NCI-H2196 (cell line): ENCODE measurements around the gene POLDIP2.

Source experiments
- DNase-seq: peaks from one replicate; lab custom pipeline; 2025; ENCODE audit not compliant: unreplicated experiment; lab: John Stamatoyannopoulos, UW

The POLDIP2 gene

DNA sequence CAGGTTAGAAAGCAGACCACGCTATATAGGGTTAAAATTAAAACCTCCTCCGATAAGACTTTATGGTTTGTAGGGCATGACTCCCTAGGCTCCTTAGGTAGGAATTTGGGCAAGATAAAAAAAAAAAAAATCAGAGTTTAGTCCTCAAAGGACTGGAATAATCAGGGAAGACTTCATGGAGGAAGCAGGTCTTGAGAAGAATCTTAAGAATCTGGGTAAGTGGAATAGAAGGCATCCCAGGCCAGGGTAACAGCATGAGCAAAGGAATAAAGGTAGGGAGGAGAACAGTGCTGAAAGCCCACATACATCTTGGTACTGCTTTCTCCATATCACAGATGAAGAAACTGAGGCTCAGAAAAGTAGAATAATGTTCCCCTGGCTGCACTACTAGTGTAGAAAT, 33.2 kb upstream of the POLDIP2 start:
- DNase-seq = no peak

DNA sequence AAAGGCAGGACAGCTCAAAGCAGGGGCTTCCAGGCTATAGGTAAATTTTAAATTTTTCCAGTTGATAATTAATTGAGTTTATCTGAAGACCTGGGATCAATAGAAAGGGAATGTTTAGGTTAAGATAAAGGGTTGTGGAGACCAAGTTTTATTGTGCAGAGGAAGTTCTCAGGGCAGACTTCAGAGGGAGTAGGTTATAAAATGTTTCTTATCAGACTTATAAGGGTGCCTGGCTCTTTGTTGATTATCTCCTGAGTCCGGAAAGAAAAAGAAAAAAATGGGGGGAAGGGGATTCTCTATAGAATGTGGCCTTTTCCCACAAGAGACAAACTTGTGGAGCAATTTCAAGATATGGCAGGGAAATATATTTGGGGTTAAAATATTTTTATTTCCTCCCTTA, 32.8 kb upstream of the POLDIP2 start:
- DNase-seq = no peak

DNA sequence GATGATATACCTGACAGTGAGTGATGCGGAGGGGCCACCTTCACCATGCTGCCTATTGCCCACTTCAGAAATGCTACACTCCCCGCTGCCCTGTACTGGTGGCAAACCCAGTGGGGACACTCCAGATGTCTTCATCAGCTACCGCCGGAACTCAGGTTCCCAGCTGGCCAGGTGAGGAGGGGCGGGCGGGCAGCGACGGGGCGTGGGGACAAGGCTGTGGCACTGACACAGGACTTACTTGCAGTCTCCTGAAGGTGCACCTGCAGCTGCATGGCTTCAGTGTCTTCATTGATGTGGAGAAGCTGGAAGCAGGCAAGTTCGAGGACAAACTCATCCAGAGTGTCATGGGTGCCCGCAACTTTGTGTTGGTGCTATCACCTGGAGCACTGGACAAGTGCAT, 30.8 kb upstream of the POLDIP2 start:
- DNase-seq = no peak

DNA sequence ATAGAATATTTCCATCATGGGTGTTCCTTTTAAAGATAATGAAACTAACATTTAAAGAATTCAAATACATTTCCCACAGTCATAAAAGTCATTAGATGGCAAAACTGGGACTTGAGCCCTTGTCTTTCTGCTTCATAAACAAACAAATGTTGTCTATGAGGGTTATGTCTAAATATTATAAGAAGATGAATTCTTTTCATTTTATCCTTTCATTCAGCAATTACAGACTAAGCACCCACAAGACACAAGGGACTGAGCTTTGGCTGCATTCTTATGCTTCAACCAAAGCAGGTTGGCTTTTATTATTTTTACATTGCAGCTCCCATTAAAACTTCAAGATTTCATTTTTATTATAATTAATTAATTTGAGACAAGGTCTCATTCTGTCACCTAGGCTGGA, 29.1 kb upstream of the POLDIP2 start:
- no peak for DNase-seq

DNA sequence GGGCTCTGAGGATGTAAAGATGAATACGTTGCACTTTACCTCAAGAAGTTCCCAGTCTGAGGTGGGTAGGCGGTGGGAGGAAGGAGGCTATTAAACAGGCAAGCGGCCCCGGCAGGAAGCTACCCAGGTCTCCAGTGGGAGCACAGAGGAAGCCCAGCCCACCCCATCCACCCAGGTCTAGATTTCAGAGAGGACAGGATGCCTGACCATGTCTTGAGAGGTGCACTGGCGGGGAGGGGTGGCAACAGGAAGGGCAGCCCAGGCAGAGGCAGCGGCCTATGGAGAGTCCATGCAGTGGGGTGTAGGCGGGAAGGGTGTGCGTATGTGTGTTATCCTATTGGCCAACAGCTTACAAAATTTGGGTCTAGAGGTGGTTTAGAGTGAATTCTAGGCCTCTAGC, 28.1 kb upstream of the POLDIP2 start:
- DNase-seq = no peak

DNA sequence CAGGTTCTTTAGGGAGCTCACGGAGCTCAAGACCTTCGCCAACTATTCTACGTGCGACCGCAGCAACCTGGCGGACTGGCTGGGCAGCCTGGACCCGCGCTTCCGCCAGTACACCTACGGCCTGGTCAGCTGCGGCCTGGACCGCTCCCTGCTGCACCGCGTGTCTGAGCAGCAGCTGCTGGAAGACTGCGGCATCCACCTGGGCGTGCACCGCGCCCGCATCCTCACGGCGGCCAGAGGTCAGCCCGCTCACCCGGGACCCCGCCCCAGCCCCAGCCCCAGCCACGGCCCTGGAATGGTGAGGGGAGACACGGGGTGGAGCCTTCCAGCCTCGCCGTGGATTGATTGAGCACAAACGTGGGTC, 27.7 kb upstream of the POLDIP2 start:
- no peak for DNase-seq

DNA sequence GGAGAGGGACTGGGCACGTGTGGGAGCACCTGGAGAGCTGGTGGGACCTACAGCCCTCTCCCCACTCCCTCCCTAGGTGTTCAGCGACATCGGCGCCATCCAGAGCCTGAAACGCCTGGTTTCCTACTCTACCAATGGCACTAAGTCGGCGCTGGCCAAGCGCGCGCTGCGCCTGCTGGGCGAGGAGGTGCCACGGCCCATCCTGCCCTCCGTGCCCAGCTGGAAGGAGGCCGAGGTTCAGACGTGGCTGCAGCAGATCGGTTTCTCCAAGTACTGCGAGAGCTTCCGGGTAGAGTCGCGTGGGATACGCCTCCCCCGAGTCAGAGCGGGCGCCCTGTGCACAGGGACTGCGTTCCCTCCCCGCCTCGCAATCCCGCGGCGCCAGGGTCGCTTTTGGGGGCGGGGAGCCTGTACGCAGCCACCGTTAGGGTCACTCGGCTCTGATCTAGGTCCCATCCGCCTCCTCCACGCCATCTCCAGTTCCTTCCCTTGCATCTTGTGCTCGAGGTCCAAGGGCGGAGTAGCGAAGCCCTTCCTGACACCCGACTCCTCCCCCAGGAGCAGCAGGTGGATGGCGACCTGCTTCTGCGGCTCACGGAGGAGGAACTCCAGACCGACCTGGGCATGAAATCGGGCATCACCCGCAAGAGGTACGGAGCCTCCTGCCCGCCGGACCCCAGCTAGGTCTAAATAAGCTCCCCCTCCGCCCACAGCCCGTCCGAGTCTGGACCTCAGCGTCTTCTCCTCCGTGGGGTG, 27.1 kb upstream of the POLDIP2 start:
- DNase-seq = peak; percentile 71

DNA sequence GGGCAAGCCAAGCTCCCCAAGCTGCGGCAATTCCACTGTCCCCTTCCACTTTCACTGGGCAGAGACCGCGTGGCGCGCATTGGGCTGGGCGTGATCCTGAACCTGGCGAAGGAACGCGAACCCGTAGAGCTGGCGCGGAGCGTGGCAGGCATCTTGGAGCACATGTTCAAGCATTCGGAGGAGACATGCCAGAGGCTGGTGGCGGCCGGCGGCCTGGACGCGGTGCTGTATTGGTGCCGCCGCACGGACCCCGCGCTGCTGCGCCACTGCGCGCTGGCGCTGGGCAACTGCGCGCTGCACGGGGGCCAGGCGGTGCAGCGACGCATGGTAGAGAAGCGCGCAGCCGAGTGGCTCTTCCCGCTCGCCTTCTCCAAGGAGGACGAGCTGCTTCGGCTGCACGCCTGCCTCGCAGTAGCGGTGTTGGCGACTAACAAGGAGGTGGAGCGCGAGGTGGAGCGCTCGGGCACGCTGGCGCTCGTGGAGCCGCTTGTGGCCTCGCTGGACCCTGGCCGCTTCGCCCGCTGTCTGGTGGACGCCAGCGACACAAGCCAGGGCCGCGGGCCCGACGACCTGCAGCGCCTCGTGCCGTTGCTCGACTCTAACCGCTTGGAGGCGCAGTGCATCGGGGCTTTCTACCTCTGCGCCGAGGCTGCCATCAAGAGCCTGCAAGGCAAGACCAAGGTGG, 24.0 kb upstream of the POLDIP2 start:
- DNase-seq = no peak

DNA sequence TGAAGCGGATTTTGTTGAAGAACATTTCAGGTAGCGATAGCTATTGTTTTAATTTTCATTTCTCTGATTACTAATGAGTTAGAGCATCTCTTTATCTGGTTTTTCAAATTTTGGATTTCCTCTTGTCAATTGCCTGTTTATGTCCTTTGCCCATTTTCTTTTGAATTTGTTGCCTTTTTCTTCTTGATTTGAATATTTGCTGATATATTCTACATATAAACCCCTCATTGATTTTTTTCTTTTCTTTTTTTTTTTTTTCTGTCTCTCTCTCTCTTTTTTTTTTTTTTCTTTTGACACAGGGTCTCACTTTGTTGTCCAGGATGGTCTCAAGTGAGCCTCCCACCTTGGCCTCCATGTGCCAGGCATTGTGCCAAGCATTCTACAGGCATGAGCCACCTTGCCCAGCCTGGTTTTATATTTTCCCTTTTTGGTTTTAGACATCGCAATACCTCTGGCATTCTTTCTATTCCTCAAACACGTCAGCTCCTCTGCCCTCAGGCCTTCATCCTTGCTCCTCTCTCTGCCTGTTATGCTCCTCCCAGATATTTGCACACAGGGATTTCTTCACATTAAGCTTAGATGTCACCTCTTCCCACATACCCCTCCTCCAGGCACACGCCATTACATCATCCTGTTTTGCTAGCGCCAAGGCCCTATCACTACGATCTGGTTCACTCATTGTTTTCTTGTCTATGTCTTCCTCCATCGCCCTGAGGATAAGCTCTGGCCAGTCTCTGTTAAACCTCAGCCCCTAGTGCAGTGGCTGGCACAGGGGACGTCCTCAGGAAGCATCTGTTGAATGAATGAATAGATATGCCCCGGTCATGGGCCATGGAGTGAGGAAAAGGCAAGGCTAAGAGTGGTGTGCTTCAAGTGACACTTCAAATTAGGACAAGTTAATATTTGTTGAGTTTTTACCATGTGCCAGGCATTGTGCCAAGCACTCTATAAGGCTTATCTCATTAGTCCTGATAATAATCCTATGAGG, 22.8 kb upstream of the POLDIP2 start:
- DNase-seq = peak; percentile 29

DNA sequence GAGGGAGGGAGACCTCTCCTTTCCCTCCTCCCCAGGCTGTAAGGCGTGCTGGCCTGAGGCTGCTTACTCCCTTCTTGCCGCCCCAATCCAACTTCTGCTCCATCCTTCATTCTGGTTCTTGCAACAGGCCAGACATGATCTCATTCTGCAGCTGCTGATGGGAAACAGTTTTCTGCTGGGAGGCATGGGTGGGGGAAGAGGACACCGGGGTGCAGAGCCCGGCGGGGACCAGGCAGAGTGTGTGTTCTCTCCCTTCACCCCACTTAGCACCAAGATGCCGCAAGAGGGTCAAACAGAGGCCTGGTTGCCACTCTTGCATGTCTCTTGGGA, 15.6 kb upstream of the POLDIP2 start:
- no peak for DNase-seq

DNA sequence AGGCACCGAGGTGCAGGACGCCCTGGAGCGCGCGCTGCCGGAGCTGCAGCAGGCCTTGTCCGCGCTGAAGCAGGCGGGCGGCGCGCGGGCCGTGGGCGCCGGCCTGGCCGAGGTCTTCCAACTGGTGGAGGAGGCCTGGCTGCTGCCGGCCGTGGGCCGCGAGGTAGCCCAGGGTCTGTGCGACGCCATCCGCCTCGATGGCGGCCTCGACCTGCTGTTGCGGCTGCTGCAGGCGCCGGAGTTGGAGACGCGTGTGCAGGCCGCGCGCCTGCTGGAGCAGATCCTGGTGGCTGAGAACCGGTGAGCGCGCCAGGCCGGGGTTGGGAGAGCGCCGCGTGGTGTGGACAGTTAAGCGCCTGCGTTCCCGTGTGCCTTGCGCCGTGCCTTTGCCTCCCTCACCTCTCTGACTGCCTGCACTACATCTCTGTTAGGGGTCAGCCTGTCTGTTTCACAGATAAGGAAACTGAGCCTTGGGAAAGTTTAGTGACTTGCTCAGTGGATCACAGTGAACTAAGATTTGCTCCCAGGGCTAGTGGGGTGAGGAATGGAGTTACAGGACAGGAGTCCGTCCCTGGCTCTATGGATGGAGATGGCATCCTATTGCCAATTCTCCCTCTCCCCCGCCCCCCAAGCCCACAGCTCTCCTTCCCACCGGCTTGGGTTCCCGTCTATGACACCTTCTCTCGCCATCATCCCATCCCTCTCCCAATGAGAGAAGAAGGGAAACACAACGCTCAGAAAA, 15.0 kb upstream of the POLDIP2 start:
- no peak for DNase-seq

DNA sequence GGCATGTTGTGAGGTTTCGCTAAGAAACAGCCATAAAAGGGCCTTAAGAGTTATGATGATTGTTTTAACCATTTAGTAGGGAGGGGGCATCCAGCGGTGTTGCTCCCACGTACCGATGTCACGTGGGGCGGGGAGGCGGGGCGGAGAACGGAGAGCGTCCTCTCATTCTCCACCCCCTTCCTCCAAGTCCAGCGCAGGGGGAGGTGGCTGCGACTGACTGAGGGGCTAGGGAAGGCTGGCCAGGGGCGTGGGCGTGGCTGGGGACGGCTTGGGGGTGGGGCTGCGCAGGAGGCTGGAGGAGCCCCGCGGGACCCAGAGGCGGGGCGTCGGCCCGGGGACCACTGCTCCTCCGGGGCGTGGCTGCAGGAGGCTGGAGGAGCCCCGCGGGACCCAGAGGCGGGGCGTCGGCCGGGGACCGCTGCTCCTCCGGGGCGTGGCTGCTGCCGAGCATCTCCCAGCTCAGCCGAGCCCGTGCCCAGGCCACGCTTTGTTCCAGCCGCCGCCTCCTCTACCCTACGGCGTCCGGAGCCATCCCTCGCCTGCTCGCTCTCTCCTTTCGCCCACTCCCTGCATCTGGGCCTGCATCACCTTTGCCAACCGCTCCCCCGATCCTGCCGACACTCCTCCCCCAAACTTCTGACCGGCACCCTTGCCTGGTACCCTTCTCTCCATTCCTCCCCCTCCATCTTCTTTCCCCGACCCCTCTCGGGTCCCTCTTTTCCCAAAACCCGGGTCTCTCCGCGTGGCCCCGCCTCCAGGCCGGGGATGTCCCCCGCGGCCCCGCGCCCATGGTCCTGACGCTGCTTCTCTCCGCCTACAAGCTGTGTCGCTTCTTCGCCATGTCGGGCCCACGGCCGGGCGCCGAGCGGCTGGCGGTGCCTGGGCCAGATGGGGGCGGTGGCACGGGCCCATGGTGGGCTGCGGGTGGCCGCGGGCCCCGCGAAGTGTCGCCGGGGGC, 14.2 kb upstream of the POLDIP2 start, which contains the start of gene SARM1:
Gene SARM1, plus strand, starts transcription at position 450 of the 958 bp plus-strand sequence. Its CDS starts 339 bp downstream, at position 789.
- peak; percentile 72 for DNase-seq

DNA sequence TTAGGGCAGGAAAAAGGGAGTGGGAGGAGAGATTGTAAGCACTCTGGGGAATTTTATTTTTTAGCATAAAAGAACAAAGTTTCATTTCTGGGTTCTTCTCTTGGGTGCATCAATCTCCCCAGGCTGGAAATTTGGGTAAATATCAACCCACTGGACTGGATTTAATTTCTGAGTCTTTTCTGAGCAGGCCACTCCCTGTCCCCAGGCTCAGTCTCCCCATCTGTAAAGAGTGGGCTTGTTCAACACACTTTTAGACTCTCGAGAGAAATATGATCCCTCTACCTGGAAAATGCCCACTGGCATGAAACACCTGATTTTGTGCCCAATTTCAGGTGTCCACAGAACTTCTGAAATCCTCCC, 13.4 kb upstream of the POLDIP2 start:
- DNase-seq = no peak

DNA sequence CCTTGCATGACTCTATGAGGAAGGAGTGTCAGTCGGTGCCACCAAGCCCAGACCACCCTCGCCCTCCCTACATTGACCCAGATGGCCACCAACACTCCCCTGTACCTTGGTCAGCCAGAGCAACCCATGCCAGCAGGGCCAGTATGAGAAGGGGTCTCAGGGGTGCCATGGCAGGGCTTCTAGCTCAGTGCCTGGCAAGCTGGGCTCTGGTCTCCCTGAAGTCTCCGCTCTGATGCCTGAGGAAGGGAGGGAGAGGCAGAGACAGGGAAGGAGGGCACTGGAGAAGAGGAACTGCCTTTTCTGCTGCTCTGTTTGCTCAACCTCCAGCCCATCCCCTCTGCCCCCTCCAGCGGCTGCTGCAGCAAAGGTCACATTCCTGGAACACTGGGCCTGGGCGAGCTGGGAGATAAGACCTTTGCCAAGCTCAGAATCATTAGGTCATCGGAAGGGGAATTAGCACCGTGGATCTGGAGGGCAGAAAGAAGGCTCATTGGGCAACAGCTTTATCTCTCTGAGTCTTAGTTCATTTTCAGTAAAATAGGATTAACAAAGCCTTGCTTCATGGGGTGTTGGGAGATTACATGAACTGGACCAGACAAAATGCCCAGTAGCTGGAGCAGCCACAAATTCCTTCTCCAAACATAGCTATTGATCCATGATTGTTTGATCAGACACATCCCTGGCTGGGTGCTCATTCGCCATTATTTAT, 12.9 kb upstream of the POLDIP2 start, which contains the start of gene VTN:
Gene VTN, minus strand, starts transcription at position 273 of the 709 bp plus-strand sequence. Its CDS starts 104 bp downstream, at position 169.
- peak; percentile 25 for DNase-seq

DNA sequence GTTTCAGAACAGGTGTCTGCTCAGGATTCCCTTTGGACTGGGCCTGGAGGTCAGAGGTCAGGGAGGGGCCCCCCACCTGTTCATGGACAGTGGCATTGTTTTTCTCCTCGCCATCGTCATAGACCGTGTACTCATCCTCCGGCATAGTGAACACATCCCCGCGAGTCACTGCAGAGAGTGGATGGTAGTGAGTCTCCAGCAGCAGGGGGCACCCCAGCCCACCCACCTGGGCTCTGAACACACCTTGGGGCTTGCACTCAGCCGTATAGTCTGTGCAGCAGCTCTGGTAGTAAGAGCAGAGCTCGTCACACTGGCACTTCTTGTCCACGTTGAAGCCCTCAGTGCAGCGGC, 12.3 kb upstream of the POLDIP2 start:
- no peak for DNase-seq

DNA sequence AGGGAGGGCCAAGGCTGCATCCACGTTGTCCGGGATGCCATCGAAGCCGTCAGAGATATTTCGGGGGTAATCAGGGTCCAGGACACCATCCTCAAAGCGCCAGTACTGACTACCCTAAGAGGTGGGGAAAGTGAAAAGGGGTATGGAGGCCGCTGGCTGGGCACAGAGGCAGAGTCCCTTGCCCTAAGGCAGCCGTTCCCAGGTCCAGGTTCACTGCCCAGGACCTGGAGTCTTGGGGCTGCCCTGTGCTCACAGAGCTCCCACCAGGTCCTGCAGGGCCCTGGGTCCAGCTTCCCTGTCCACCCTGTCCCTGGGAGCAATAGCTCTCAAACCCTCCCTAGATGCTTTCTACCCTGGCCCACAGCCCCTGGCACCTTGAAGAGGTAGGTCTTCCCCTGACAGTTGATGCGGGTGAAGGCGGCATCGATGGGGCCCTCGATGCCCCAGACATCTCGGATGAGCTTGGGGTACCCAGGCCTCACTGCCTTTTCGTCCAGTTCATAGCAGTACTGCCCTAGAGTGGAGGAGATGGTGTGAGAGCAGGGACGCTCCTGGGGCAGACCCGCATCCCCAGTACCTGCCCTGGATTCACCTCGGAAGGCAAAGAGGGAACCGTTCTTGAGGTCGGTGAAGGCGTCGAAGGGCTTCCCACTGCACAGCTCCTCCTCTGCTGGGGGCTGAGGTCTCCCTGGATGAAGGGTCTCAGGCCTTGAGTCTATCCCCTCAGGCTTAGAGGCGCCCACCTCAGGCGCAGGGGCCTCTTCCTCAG, 11.8 kb upstream of the POLDIP2 start:
- DNase-seq = no peak

DNA sequence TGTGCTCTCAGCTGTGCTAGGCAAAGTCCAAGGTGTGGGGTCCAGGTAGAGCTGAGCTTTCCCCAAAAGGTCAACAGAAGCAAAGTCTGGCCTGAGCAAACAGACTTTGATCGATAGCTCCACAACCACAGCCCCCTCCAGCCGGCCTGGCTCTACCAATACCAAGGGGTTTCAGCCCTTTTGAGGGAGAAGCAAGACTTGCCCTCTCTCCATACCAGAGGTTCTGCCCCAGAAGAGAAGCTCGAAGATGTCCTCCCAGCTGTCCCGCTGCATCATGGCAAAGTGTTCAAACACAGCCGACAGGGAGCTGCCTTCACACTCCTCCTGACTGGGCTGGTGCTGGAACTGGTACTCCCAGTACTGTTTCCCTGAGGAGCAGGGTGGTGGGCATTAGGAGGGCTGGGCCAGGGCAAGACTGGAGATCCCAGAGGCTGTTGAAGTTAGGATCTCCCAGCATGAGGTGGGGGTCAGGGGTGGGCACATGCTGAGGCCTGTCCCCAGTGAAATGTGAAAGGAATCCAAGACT, 11.0 kb upstream of the POLDIP2 start:
- no peak for DNase-seq

DNA sequence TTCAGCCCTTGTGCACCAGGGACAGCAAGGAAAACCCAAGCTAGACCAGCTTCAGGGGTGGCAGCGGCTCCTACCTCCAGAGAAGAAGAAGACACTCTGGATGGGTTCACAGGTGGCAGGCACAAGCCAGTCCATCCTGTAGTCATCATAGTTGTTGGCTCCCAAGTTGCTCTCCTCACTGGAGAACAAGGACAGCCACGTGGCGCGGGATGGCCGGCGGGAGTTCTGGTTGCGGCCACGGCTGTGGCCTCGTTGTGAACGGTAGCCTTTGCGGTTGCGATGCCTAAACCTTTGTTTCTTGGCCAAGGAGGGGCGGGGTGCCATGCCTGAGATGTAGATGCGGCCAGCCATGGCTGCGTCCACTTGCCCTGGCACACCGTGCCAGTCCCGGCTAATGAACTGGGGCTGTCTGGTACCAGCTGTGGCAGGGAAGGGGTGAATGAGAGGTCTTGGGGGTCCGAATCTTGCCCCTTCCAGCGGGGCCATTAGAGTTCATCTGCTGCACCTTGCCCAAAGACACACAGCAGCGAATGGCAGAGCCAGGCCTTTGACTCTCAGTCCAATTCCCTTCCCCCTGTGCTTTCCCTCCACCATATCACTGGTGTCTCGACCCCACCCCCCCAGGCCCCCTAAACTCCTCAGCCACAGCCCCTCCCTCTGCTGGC, 10.4 kb upstream of the POLDIP2 start:
- DNase-seq = no peak
